Fibroblast of villous mesenchyme (primary cell): ENCODE data around the gene AP3D1. TPM values are rescaled to one million over a fixed set of nuclear protein-coding genes. Genes with fewer than 3 reads are reported as not detected.

Experiments used
- DNase-seq: peaks from one replicate; pipeline ENCODE4 v3.0.0-alpha.2; 2010; ENCODE audit warnings: low read depth
- H3K4me3 ChIP-seq: 2 replicates; pipeline ENCODE4 v1.5.1; 2011; ENCODE audit warnings: low read depth, mild to moderate bottlenecking, low read length
- total RNA-seq: library from RNA; depleted of rRNA; stranded (reverse); fragments of >200 nt; gene quantifications from 2 replicates; pipeline ENCODE4 v1.2.3, GENCODE V29; 2012
- TF ChIP-seq, protein P1 (sequence below): IDR thresholded peaks from 2 replicates; pipeline ENCODE4 v1.5.1; 2012; ENCODE audit warnings: low read depth, mild to moderate bottlenecking, low read length; ENCODE audit not compliant: insufficient read depth

Gene AP3D1
- total RNA-seq, 1 donor, result 140 TPM

DNA sequence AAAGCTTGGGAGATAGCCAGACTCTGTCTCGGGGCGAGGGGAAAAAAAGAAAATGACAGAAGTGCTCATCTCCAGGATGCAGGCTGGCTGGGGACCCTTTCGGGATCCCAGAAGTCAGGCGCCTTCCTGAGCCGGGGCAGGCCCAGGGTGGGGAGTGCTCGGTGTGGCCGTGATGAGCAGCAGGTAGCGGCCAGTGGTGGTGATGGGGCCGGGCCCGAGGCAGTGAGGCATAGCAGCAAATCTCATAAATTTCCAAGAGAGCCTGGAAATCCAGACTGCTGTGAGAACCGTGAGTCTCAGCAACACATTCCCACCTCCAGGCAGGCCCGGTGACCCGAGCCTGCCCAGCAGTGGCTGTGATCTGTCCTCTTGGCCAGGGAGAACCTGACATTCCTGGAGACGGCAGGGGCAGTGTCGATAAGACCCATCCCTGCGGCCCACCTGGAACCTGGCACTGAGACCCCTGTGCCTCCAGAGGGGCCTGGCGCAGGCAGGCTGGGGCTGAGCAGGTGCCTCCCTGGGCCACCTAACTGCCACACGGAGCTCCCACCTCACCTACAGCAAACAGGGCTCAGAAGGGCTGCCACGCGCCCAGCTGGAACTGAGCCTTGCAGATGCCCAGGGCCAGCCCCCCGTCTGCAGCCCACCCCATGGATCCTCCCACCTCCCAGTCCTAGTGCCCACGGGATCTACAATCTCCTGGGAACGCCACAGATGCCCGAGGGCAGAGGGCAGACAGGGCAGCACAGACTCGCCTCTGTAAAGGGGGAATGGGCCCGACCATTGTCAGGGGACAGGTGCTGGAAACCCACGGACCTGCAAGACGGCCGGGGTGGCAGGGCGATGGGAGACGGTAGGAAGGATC, 31.2 kb downstream of the AP3D1 start:
- H3K4me3 ChIP-seq, result no peak overlapping the region
- TF ChIP-seq, protein P1, sequence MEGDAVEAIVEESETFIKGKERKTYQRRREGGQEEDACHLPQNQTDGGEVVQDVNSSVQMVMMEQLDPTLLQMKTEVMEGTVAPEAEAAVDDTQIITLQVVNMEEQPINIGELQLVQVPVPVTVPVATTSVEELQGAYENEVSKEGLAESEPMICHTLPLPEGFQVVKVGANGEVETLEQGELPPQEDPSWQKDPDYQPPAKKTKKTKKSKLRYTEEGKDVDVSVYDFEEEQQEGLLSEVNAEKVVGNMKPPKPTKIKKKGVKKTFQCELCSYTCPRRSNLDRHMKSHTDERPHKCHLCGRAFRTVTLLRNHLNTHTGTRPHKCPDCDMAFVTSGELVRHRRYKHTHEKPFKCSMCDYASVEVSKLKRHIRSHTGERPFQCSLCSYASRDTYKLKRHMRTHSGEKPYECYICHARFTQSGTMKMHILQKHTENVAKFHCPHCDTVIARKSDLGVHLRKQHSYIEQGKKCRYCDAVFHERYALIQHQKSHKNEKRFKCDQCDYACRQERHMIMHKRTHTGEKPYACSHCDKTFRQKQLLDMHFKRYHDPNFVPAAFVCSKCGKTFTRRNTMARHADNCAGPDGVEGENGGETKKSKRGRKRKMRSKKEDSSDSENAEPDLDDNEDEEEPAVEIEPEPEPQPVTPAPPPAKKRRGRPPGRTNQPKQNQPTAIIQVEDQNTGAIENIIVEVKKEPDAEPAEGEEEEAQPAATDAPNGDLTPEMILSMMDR, result no peak
- no peak for DNase-seq

DNA sequence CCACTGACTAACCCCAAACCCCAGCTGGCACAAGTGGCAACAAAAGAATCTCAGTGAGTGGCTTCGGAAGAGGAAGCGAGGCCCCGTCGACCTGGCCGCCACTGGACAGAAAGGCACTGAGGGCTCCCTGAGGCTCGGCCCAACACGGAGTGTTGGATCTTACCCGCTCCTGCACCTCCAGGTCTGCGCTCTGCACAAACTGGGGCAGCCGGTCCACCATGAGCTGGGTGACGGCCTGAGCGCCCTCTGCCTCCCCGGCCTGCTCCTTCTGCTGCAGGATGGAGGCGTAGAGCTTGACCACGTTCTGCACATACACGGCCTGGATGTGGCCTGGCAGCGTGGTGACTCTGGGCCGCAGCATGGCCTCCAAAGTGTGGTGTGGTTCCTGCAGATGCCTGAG, 32.9 kb downstream of the AP3D1 start:
- no peak overlapping the region for H3K4me3 ChIP-seq
- DNase-seq, result no peak

DNA sequence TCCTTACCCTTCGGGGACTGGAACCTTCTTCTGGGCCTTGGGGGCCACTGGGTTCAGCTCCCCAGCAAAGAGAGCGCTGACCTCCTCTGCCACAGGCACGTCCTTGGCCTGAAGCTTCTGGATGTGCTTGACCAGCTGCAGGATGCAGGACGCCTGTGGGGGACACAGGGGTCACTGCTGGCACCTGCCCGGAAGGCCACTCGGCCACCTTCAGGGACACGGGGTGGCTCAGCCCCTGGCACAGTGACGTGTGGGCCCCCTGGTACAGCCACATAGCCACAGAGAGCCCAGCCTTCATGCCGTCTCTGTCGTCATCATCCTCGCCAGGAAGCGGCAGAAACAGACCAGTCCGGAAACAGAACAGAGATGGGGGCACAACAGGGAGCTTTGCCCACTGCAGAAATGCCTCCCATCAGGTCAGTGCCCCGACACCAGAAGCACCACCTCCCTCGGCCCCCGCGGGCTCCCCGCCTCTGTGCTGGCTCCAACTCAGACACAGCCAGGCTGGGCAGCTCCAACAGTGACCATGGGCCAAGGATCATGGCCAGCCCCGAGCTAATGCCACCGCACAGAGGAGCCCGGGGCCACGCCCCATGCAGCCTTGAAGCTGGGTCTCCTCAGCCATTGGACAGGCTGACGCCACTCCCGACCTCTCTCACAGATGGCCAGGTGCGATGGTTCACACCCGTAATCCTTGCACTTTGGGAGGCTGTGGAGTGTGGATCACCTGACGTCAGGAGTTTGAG, 34.0 kb downstream of the AP3D1 start:
- H3K4me3 ChIP-seq, result no peak overlapping the region
- TF ChIP-seq, protein P1, result no peak
- no peak for DNase-seq

More for the DNA sequence above, 32.9 kb downstream of the AP3D1 start:
- TF ChIP-seq, protein P1, result no peak

DNA sequence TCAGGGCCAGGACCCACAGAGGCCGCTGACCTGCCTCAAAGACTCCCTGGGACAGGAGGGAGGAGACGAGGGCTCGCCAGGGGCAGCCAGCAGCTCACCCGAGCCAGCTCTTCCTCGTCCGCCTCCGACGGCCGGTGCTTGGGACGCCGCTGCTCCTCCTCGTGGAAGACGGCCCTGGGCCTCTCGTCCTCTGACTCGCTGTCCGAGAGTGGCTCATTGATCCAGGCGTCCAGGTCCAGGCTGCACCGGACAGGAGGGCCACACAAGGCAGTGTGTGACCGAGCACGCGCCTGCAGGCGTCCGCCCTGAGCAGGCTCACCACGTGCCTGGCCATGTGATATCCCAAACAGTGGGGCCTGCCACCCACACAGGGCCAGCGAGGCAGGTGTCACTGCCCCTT, 34.9 kb downstream of the AP3D1 start:
- TF ChIP-seq, protein P1, result no peak
- H3K4me3 ChIP-seq, result no peak overlapping the region
- no peak for DNase-seq

DNA sequence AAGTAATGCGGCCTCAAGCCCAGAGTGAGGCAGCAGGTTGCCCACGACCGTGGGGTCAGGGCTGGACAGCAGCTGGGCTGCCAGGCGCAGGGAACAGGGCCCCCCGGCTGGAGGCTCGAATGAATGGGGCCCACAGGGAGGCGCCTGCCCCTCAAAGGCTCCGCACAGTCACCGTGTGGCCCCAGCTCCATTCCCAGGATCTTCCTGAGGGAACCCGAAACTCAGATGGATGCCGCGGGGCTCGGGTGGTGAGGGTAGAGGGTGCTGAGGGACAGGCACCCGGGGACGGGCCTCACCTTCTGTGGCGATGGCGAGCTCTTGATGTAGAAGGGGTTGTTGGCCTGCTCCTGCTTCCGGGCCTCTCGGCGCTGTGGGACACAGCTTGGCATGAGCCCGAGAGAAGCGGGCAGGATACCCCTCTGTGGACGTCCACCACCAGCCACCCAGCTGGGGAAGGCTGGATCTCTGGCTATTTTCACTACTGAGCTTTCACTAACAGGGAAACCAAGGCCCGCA, 35.4 kb downstream of the AP3D1 start:
- no peak for DNase-seq
- H3K4me3 ChIP-seq, result no peak overlapping the region
- TF ChIP-seq, protein P1, result no peak

DNA sequence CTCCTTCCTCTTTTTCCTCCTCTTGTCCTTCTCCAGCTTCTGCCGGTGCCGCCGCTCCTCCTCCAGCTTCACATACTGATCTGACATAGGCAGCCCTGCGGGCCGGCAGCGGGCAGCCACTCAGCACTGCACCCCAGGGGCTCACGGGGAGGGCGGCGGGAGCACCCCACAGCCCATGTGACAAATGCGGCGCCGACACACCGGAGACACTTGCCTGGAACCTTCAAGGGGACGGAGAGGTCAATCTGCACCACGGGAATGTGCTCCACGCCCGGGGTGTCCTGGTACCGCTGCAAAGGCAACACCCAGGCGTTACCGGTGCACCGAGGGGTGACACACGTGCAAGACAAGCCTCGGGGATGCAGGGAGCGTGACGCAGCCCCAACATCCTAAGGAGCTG, 36.0 kb downstream of the AP3D1 start:
- no peak overlapping the region for H3K4me3 ChIP-seq
- TF ChIP-seq, protein P1, result no peak
- DNase-seq, result no peak
